MM.1S (cell line): ENCODE results near the gene COPG1.

Source experiments
- CTCF ChIP-seq: fragments of 300-600 bp; sonication (generic); IDR thresholded peaks from 2 replicates; pipeline ENCODE4 v1.5.1; 2016; ENCODE audit warnings: antibody characterized with exemption, low read length, mixed read lengths
- EZH2 ChIP-seq: fragments of 300-600 bp; sonication (generic); optimal IDR thresholded peaks from 2 replicates; pipeline ENCODE3; 2017; ENCODE audit warnings: low read depth, mild to moderate bottlenecking, antibody characterized with exemption, low read length, mixed read lengths

DNA sequence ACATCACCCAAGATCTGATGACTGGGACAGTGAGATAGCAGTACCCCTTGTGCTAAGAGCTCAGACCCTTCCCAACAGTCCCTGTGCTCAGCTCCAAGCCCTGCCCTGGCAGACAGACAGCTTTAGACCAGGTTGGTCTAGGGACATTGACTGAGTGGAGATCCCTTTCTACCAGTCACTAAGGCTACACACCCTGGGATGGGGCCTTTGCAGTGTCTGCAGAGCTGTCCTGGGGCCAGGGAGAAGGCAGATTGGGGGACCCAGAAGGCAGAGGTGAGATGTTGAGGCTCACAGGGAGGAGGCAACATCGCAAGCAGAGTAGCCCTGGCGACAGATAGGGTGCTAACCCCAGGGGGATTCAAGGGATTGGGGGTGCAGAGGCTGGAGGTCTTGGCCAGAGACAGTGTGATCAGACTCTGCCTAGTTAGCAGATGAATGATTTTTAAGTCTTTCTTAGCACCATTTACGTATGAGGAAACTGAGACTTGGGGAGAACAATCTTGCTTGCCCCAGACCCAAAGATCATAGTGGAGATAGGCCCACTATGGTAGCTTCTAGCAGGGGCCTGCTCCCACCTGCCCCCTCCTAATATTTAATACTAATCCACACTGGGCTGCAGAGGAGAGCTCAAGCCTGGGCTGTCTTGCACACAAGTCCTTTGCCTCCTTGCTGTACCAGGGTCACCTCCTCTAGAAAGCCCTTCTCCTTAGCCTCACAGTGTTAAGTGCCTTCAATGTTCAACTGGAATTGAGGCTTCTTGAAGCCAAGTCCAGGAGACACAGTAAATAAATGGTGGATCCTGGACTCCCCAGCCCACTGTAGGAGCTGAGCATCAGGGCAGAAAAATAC, 61.9 kb downstream of the COPG1 start:
- TF ChIP-seq CTCF: no peak
- TF ChIP-seq EZH2: no peak
